ENCODE measurements around the gene NIT2.
A peak's percentile ranks its signal among the peaks of the same experiment; 100 is the strongest.

The NIT2 gene

DNA sequence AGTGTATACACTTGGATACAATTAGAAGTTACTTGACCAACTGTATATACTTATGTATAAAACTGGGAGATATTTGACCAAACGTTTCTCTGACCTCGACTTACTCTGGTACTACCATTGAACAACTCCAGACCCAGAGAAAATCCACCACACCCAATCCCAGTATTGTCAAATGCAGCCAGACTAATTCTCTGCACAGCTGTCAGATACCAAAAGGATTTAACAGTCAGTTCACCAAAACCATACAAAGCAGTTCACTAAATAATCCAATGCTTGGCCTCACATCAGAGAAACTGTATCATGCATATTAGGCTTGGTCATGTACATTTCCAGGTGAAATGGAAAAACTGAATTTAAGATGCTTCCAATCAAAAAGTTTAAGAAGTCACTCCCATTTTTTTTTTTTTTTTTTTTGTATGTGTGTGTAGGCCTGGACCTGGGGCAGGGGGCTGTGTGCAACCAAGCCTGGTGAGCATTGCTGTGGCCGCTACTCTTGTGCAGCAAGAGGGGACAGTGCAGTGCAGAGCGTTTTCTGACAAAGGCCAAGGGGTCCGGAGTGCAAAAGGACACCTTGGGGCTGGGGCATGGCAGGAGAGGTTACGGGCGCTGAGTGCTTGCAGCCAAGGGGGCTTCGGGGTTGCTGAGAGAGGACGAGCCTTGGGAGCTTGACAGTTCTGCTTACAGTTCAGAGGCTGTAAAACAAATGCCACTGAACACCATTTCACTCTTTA, 64.9 kb downstream of the NIT2 start:
- peak in 1 of 2 donors; percentile 1 for DNase-seq

DNA sequence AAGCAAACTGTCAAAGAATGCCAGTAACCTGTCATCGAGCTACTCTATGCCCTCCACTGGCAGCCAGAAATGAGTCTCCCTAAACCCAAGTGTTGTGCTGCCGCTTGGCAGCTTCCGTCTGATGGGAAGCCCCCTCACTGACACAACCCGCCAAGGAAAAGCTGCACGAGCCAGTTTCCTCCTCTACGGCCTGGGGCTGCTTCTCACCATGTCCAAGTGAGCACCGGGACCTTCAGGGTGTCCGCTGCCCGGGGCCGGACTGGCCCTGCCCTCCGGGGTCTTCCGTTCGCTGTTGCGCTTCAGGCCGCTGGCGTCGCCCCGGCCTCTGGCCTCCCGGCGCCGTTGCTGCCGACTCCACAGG, 65.8 kb downstream of the NIT2 start:
- peak in 1 of 2 donors; percentile 20 for DNase-seq

DNA sequence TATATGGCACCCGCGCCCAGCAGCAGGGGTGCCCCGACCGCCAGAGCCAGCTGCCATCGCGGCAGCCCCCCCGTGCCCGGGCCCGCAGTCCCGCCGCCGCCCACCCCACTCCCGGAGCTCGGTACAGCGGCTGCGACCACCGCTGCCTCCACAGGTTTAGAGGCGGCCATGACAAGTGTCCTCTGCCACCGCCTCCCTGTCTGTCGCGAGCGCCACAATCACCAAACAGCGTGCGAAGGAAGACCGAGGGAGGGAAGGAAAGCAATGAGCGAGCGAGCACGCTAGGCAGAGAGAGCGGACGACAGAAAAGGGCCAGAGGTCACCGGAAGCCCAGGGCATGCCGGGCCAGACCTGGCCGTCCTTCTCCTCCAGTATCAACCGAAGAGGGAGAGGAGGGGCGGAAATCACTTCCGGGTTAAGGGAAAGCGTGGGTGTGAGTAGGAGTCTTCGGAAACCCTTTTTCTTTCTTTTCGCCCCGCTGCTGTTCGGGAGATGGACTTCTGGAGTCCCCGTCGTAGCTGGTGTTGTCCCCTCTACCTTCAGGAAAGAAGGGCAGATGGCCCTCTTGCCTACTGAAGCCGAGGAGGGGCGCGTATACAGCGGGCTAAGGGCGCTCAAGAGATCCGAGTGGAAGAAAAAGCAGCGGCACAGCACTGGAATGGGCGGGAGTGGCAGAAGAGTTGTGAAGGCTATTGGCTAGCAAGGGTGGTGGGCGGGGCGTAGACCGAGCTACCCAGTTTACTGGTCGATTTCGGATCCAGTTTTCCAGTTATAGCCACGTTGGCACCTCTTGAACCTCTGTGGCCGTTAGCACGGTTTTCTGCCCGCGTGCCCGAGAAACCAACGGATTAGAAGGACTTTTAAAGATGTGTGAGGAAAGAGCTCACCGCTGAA, 66.5 kb downstream of the NIT2 start, which contains the start of the genes LNP1 and TOMM70:
TSS of gene LNP1 (plus strand) at position 760 of the 894 bp plus-strand sequence. CDS start 28,191 bp downstream, outside the sequence.
TSS of gene TOMM70 (minus strand) at position 310 of the 894 bp plus-strand sequence. CDS start at position 170, 140 bp downstream.
- peak; percentile 94 to 96 for DNase-seq

DNA sequence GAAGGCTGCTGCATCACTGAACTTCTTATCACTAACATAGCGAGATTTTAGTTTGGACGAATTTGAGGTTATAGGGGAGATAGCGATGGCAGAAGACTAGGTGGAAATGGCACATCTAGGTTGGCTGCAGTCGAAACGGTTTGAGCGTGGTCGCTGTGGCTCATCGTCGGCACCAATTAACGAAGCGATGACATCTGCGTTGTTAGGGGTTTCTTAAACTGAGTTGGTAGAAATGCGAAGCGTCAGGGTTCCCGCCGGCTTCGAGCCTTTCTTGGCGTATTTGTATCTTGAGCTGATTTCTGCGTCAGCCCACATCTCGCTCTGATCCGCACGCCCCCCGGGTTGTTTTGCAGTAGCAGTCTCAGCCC, 67.1 kb downstream of the NIT2 start:
- DNase-seq, result peak in 1 of 2 donors; percentile 30

DNA sequence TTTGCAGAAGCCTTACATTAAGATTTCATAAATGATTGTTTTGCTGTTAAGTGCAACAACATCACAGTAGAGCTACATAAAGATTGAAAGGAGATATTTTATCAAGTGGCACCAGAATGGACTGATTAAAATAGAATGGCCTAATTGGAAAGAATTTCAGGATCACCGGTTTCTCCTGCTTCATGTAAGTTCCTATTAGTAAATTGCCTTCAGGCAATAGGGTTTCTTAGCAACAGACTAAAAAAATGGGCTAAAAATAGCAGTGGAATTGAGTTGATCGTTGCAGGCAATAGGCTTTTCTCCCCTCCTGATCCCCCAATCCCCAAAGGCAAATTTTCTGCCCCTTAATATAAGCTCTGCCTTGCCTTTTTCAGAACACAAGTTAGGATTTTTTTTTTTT, 67.7 kb downstream of the NIT2 start:
- DNase-seq, result no peak

DNA sequence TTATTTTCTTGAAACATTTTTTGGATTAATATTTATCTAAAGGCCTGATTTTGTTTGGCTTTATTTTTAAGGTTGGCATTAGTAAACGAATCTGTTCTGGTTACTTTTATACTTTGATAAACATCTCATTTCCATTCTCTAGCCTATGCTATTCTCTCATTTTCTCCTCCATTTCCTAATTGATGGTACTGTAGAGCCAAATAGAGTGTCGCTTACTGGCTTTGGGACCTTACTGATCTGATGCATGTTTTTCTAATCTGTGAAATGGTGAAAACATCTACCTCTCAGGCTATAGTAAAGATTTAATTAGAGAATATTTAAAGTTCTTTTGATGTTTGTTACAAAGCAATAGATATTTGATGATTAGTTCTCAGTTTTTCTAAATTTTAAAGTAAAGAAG, 68.3 kb downstream of the NIT2 start:
- DNase-seq, result no peak

DNA sequence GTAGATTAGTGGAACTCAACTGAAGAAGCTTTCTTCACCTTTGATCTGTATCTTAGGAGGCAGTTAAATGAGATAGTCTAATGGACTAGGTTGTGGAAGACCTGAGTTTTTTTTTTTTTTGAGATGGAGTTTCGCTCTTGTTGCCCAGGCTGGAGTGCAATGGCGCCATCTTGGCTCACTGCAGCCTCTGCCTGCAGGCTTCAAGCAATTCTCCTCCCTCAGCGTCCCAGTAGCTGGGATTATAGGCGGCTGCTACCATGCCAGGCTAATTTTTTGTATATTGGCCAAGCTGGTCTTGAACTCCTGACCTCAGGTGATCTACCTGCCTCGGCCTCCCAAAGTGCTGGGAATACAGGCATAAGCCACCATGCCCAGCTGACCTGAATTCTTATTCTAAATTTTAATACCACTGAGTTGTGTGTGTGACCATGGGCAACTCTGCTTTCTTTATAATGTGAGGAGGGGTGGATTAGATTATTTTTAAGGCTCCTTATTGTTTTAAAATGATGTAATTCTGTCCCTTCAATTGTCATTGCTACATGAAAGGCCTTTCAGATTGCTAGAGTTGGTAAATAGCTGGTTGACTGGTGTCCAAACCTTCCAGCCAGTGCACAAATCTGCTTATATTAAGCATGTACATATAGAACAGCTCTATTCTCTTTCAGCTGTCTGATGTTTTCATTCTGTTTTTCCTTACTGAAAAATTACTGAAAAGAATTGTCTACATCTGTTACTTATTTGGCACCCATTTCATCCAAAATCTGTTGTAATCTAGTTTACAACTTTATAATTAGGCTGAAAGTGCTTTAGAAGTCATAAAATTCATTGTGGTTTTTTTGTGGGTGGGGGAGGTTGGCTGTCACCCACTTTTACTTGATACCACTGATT, 69.0 kb downstream of the NIT2 start:
- DNase-seq, result no peak

DNA sequence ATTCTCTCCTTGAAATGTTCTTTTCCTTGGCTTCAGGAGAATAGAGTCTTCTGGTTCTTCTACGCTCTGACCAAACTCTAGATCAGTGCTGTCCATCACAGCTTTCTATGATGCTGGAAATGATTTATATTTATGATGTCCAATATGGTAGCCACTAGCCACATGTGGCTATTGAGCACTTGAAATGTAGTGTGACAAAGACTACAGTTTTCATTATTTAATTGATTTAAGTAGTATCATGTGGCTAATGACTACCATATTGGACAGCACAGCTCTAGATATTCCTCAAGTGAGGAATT, 69.6 kb downstream of the NIT2 start:
- no peak for DNase-seq

DNA sequence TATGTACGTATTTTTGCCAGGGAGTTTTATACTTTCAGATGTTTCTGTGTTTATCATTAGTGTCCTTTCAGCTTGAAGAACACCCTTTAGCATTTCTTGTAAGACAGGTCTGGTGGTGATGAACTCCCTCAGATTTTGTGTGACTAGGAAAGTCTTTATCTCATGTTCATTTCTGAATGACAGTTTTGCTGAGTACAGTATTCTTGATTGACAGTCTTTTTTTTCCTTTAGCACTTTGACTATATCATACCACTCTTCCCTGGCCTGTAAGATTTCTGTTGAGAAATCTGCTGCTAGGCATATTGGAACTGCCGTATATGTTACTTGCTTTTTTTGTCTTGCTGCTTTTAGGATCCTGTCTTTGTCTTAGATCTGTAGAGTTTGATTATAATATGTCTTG, 72.6 kb downstream of the NIT2 start:
- DNase-seq, result no peak

DNA sequence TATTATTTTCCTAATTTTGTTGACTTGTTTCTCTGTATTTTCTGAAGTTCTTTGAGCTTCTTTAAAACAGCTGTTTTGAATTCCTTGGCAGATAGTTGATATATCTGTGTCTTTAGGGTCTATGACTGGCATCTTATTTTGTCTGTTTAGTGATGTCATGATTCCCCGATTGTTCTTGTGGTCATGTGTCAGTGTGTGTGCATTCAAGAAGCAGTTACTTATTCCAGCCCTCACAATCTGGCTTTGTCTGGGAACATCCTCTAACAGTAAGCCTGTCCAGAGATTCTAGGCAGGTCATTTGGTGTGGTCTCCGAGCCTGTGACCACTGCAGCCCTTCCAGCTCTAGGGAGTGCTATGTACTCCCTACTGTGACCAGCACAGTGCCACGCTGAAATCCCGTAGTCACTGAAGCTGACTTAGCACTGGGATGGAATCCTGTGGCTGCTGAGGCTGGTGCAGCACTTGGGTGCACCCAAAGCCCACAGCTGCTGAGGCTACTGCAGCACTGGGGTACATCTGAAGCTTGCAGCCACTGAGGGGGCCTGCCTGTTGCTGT, 73.5 kb downstream of the NIT2 start:
- no peak for DNase-seq

Measured in activated CD4-positive, alpha-beta T cell treated with anti-CD3 and anti-CD28 coated beads for 4 hours (primary cell).